Peyer's patch (tissue), 4 donors: ENCODE measurements around the gene AGAP1. TPM values are rescaled to one million over a fixed set of nuclear protein-coding genes. Genes with fewer than 3 reads are reported as not detected.

ENCODE experiments used
- DNase-seq, 3 donors: peaks; one replicate each; pipeline ENCODE4 v3.0.0-alpha.2; 2017 to 2019
- H3K27ac ChIP-seq, 4 donors: fragments of 200-600 bp; sonication (generic); one replicate each; pipeline ENCODE4 v1.5.1; 2016 to 2019
- H3K27me3 ChIP-seq, 2 donors: fragments of 200-600 bp; sonication (generic); one replicate each; pipeline ENCODE4 v1.5.1; 2019
- H3K36me3 ChIP-seq, 3 donors: fragments of 200-600 bp; sonication (generic); one replicate each; pipeline ENCODE4 v1.5.1; 2016 to 2019
- H3K4me1 ChIP-seq, 4 donors: fragments of 200-600 bp; sonication (generic); one replicate each; pipeline ENCODE4 v1.5.1; 2016 to 2019
- H3K4me3 ChIP-seq, 4 donors: fragments of 200-600 bp; sonication (generic); 1 replicate in 3 of 4; 2 replicates in 1 of 4; pipeline ENCODE4 v1.5.1; 2016 to 2019; ENCODE audit warnings: mild to moderate bottlenecking in 1 of 4
- H3K9me3 ChIP-seq, 4 donors: fragments of 200-600 bp; sonication (generic); one replicate each; pipeline ENCODE4 v1.5.1; 2016 to 2019; ENCODE audit warnings: mild to moderate bottlenecking in 1 of 4
- CTCF ChIP-seq, 6 experiments: fragments of 450-650 bp in 4 of 6; fragments of 200-600 bp in 2 of 6; sonication (generic) in 1 of 6; IDR thresholded peaks; one replicate each; pipeline ENCODE4 v1.5.1; 2017 to 2019; ENCODE audit warnings: antibody characterized with exemption in 6 of 6, mild to moderate bottlenecking in 3 of 6, moderate library complexity in 1 of 6
- POLR2A ChIP-seq, 2 donors: fragments of 450-650 bp; IDR thresholded peaks; one replicate each; pipeline ENCODE4 v1.5.1; 2017; ENCODE audit warnings: antibody characterized with exemption in 2 of 2, mild to moderate bottlenecking in 2 of 2, moderate library complexity in 2 of 2
- total RNA-seq, 4 donors: library from RNA; depleted of rRNA; stranded (reverse); fragments of >200 nt; gene quantifications; one replicate each; pipeline ENCODE4 v1.1.0, GENCODE V29; 2016

The AGAP1 gene
- total RNA-seq, 4 donors from 2014 or later: 55.7 to 79.1 (median 66.9) TPM

- Histone ChIP-seq H3K4me1 (no peaks in the 10 kb centered on the region), H3K36me3 (peaks cover 0 to 14% (median 0%) of the 10 kb centered on the region in 3 donors)
- peak in 1 of 3 donors; percentile 22 for DNase-seq
Measured at GRCh38 chr2:235937087-235937486, 443.2 kb downstream of the AGAP1 start.

GRCh38 chr2:235937526-235937925, 443.7 kb downstream of the AGAP1 start:
- DNase-seq: peak in 1 of 3 donors; percentile 26
- H3K27ac ChIP-seq: no peak overlapping the region

More at GRCh38 chr2:235937087-235937486, 443.2 kb downstream of the AGAP1 start:
- no peak for TF ChIP-seq POLR2A (IDR thresholded peaks at IDR 0.05)
- TF ChIP-seq CTCF (IDR thresholded peaks at IDR 0.05): no peak
- Histone ChIP-seq H3K9me3 (no peaks in the 10 kb centered on the region), H3K27ac (no peak overlapping the region), H3K4me3 (no peak overlapping the region), H3K27me3 (no peaks in the 10 kb centered on the region)

GRCh38 chr2:235937936-235938335, 444.1 kb downstream of the AGAP1 start:
- H3K27me3 ChIP-seq: no peaks in the 10 kb centered on the region
- H3K36me3 ChIP-seq: peaks cover 0 to 12% (median 0%) of the 10 kb centered on the region in 3 donors
- no peaks in the 10 kb centered on the region for H3K4me1 ChIP-seq
- DNase-seq: peak in 1 of 3 donors; percentile 40
- TF ChIP-seq CTCF (IDR thresholded peaks at IDR 0.05): no peak
- TF ChIP-seq POLR2A (IDR thresholded peaks at IDR 0.05): no peak
- no peak overlapping the region for H3K4me3 ChIP-seq
- H3K9me3 ChIP-seq: no peaks in the 10 kb centered on the region
- H3K27ac ChIP-seq: no peak overlapping the region

More at GRCh38 chr2:235937526-235937925, 443.7 kb downstream of the AGAP1 start:
- no peak for TF ChIP-seq POLR2A (IDR thresholded peaks at IDR 0.05)
- TF ChIP-seq CTCF (IDR thresholded peaks at IDR 0.05): no peak
- no peaks in the 10 kb centered on the region for H3K27me3 ChIP-seq
- no peaks in the 10 kb centered on the region for H3K4me1 ChIP-seq
- no peak overlapping the region for H3K4me3 ChIP-seq
- H3K9me3 ChIP-seq: no peaks in the 10 kb centered on the region
- H3K36me3 ChIP-seq: peaks cover 0 to 12% (median 0%) of the 10 kb centered on the region in 3 donors

- DNase-seq: peak in 1 of 3 donors; percentile 0
- Histone ChIP-seq H3K9me3 (no peaks in the 10 kb centered on the region), H3K4me3 (no peak overlapping the region), H3K36me3 (peaks cover 0 to 10% (median 0%) of the 10 kb centered on the region in 3 donors), H3K27me3 (no peaks in the 10 kb centered on the region), H3K27ac (no peak overlapping the region), H3K4me1 (no peaks in the 10 kb centered on the region)
- no peak for TF ChIP-seq POLR2A (IDR thresholded peaks at IDR 0.05)
- TF ChIP-seq CTCF (IDR thresholded peaks at IDR 0.05): no peak
Measured at GRCh38 chr2:235938611-235939010, 444.8 kb downstream of the AGAP1 start.

GRCh38 chr2:235939471-235939870, 445.6 kb downstream of the AGAP1 start:
- no peaks in the 10 kb centered on the region for H3K27me3 ChIP-seq
- H3K4me1 ChIP-seq: no peaks in the 10 kb centered on the region
- peaks cover 0 to 3% (median 0%) of the 10 kb centered on the region in 3 donors for H3K36me3 ChIP-seq
- H3K27ac ChIP-seq: peak overlapping the region in 1 of 4 donors; percentile 8
- no peak overlapping the region for H3K4me3 ChIP-seq
- TF ChIP-seq CTCF (IDR thresholded peaks at IDR 0.05) (no peak), POLR2A (IDR thresholded peaks at IDR 0.05) (no peak)
- DNase-seq: no peak
- no peaks in the 10 kb centered on the region for H3K9me3 ChIP-seq

- H3K4me3 ChIP-seq: no peak overlapping the region
- no peaks in the 10 kb centered on the region for H3K27me3 ChIP-seq
- no peaks in the 10 kb centered on the region for H3K9me3 ChIP-seq
- DNase-seq: peak in 1 of 3 donors; percentile 58
- no peak for TF ChIP-seq CTCF (IDR thresholded peaks at IDR 0.05)
- TF ChIP-seq POLR2A (IDR thresholded peaks at IDR 0.05): no peak
- no peak overlapping the region for H3K27ac ChIP-seq
- H3K4me1 ChIP-seq: no peaks in the 10 kb centered on the region
- peaks cover 0 to 3% (median 0%) of the 10 kb centered on the region in 3 donors for H3K36me3 ChIP-seq
Measured at GRCh38 chr2:235940330-235940729, 446.5 kb downstream of the AGAP1 start.
